ENCODE measurements around the gene CCDC149. TPM values are rescaled to one million over a fixed set of nuclear protein-coding genes. Genes with fewer than 3 reads are reported as not detected.
A peak's percentile ranks its signal among the peaks of the same experiment; 100 is the strongest.

Gene CCDC149
- total RNA-seq, 1 donor from 2014 or later: 21.5 TPM

DNA sequence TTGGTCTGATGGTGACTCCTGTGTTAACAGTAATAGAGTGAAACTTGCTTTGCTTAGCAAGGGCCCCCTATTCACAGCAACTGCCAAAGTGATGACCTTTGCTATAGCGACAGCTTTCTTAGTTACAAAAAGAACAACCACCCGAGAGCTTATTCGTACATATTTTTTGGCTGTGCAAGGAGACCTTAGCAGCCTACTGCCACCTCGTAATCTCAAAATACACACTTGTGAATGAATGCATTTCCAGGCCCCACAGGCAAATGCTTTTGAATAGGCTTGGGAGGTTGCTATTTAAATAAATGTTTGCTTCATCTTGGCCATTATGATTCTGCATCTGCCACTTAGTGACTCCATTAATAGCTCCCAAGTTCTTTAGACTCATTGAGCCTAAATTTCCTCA is 47.4 kb downstream of the CCDC149 start:
- DNase-seq (ENCODE audit: low spot score): no peak
- no peak overlapping the region for H3K27ac Mint-ChIP-seq (ENCODE audit: unreplicated experiment)
- peaks cover 31% of the 10 kb centered on the region for H3K36me3 Mint-ChIP-seq (ENCODE audit: low read depth)
- peaks cover 19% of the 10 kb centered on the region for H3K9me3 Mint-ChIP-seq (ENCODE audit: low read depth)
- H3K4me3 Mint-ChIP-seq (ENCODE audit: unreplicated experiment): no peak overlapping the region
- TF ChIP-seq, protein P1, sequence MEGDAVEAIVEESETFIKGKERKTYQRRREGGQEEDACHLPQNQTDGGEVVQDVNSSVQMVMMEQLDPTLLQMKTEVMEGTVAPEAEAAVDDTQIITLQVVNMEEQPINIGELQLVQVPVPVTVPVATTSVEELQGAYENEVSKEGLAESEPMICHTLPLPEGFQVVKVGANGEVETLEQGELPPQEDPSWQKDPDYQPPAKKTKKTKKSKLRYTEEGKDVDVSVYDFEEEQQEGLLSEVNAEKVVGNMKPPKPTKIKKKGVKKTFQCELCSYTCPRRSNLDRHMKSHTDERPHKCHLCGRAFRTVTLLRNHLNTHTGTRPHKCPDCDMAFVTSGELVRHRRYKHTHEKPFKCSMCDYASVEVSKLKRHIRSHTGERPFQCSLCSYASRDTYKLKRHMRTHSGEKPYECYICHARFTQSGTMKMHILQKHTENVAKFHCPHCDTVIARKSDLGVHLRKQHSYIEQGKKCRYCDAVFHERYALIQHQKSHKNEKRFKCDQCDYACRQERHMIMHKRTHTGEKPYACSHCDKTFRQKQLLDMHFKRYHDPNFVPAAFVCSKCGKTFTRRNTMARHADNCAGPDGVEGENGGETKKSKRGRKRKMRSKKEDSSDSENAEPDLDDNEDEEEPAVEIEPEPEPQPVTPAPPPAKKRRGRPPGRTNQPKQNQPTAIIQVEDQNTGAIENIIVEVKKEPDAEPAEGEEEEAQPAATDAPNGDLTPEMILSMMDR (IDR thresholded peaks at IDR 0.05): no peak
- no peaks in the 10 kb centered on the region for H3K4me1 Mint-ChIP-seq (ENCODE audit: low read depth)
- H3K27me3 Mint-ChIP-seq (ENCODE audit: low read depth): no peaks in the 10 kb centered on the region

- no peak for DNase-seq (ENCODE audit: low spot score)
- H3K27me3 Mint-ChIP-seq (ENCODE audit: low read depth): no peaks in the 10 kb centered on the region
- TF ChIP-seq, protein P1 (IDR thresholded peaks at IDR 0.05): no peak
- H3K27ac Mint-ChIP-seq (ENCODE audit: unreplicated experiment): no peak overlapping the region
- no peak overlapping the region for H3K4me3 Mint-ChIP-seq (ENCODE audit: unreplicated experiment)
- H3K4me1 Mint-ChIP-seq (ENCODE audit: low read depth): peaks cover 6% of the 10 kb centered on the region
- H3K36me3 Mint-ChIP-seq (ENCODE audit: low read depth): peaks cover 26% of the 10 kb centered on the region
- peaks cover 19% of the 10 kb centered on the region for H3K9me3 Mint-ChIP-seq (ENCODE audit: low read depth)
Measured at GRCh38 chr4:24863799-24864198, 49.0 kb downstream of the CCDC149 start.

- Mint-ChIP-seq H3K27me3 (ENCODE audit: low read depth) (no peaks in the 10 kb centered on the region), H3K36me3 (ENCODE audit: low read depth) (peaks cover 21% of the 10 kb centered on the region), H3K27ac (ENCODE audit: unreplicated experiment) (no peak overlapping the region), H3K4me3 (ENCODE audit: unreplicated experiment) (no peak overlapping the region), H3K4me1 (ENCODE audit: low read depth) (peaks cover 21% of the 10 kb centered on the region), H3K9me3 (ENCODE audit: low read depth) (peaks cover 19% of the 10 kb centered on the region)
- no peak for DNase-seq (ENCODE audit: low spot score)
- TF ChIP-seq, protein P1 (IDR thresholded peaks at IDR 0.05): no peak
Measured at GRCh38 chr4:24862073-24862751, 50.6 kb downstream of the CCDC149 start.

GRCh38 chr4:24858550-24858949 is 54.3 kb downstream of the CCDC149 start:
- Mint-ChIP-seq H3K36me3 (ENCODE audit: low read depth) (peaks cover 7% of the 10 kb centered on the region), H3K4me3 (ENCODE audit: unreplicated experiment) (no peak overlapping the region), H3K27me3 (ENCODE audit: low read depth) (no peaks in the 10 kb centered on the region), H3K27ac (ENCODE audit: unreplicated experiment) (peak overlapping the region; percentile 80), H3K9me3 (ENCODE audit: low read depth) (peaks cover 2% of the 10 kb centered on the region), H3K4me1 (ENCODE audit: low read depth) (peaks cover 39% of the 10 kb centered on the region)
- no peak for DNase-seq (ENCODE audit: low spot score)
- TF ChIP-seq, protein P1 (IDR thresholded peaks at IDR 0.05): no peak

- H3K4me1 Mint-ChIP-seq (ENCODE audit: low read depth): peaks cover 40% of the 10 kb centered on the region
- H3K9me3 Mint-ChIP-seq (ENCODE audit: low read depth): no peaks in the 10 kb centered on the region
- peak overlapping the region; percentile 11 for H3K4me3 Mint-ChIP-seq (ENCODE audit: unreplicated experiment)
- DNase-seq (ENCODE audit: low spot score): no peak
- H3K27ac Mint-ChIP-seq (ENCODE audit: unreplicated experiment): peak overlapping the region; percentile 80
- peaks cover 6% of the 10 kb centered on the region for H3K36me3 Mint-ChIP-seq (ENCODE audit: low read depth)
- TF ChIP-seq, protein P1 (IDR thresholded peaks at IDR 0.05): no peak
- no peaks in the 10 kb centered on the region for H3K27me3 Mint-ChIP-seq (ENCODE audit: low read depth)
Measured at GRCh38 chr4:24858026-24858425, 54.8 kb downstream of the CCDC149 start.
